ENCODE results near the gene METTL26. TPM values are rescaled to one million over a fixed set of nuclear protein-coding genes. Genes with fewer than 3 reads are reported as not detected.

METTL26 gene
- total and polyA plus RNA-seq, 9 of the 15 experiments (the other 6 are each of a cell fraction or from before 2014, with no cell fraction given) = 7.3 to 262 (median 80.9) TPM

DNA sequence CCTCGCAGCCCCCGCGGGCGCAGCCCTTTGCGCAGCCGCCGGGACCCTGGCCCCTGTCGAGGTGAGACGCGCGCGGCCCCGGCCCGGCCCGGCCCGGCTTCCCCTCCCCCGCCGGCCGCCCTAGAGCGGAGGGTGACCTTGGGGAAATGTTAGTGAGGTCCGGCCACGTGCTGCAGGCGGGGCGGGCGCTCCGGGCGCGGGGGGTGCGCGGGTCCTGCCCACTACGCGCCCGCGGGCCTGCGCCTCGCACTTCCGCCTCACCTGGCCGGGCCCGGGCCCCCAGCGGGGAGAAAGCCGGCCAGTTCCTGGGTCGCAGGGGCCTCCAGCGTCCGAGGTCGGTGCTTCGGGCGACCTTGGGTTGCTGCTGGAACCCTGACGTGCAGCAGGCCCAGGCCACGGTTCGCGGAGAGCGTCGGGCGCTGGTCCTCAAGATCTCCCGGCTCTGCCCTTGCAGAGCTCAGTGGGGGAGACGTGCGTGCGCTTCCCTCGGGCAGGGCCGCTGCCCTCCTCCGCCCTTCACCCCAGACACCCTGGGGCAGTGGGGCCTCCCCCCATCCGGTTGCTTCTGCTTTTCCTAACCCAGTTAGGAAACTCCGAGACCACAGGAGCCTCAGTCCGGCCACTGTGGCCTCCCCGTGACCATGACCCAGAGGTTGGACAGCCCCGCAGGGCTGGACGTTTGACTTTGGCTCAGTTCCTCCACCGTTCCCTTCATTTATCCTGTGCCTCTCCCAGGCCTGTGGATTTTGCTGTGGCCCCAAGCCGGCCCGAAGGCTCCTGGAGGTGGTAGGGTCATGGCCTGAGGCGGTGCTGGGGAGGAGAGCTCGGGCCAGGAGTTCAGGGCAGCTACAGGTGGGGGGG is 6.3 kb upstream of the METTL26 start (continued):
- peak; percentile 18; the same call in 1 of the 2 replicates for TF ChIP-seq ZC3H4 (CRISPR knock-in tag; IDR thresholded peaks at IDR 0.05; ENCODE audit: borderline replicate concordance)
- TF ChIP-seq HNRNPL (IDR thresholded peaks at IDR 0.05; ENCODE audit: low read depth, low read length) = peak; percentile 13; the same call in 1 of the 2 replicates
- no peak for TF ChIP-seq MCM7 (IDR thresholded peaks at IDR 0.05)
- 0 out of 4 replicates have a peak, but pooled peaks of 1 of the 2 experiments have one; percentile 22 for TF ChIP-seq HDAC1 (IDR thresholded peaks at IDR 0.05)
- TF ChIP-seq, protein P1, sequence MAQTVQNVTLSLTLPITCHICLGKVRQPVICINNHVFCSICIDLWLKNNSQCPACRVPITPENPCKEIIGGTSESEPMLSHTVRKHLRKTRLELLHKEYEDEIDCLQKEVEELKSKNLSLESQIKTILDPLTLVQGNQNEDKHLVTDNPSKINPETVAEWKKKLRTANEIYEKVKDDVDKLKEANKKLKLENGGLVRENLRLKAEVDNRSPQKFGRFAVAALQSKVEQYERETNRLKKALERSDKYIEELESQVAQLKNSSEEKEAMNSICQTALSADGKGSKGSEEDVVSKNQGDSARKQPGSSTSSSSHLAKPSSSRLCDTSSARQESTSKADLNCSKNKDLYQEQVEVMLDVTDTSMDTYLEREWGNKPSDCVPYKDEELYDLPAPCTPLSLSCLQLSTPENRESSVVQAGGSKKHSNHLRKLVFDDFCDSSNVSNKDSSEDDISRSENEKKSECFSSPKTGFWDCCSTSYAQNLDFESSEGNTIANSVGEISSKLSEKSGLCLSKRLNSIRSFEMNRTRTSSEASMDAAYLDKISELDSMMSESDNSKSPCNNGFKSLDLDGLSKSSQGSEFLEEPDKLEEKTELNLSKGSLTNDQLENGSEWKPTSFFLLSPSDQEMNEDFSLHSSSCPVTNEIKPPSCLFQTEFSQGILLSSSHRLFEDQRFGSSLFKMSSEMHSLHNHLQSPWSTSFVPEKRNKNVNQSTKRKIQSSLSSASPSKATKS (CRISPR knock-in tag; IDR thresholded peaks at IDR 0.05) = no peak
- 0 out of 2 replicates have a peak, but pooled peaks have one; percentile 36 for TF ChIP-seq SAFB (IDR thresholded peaks at IDR 0.05; ENCODE audit: borderline replicate concordance, low read depth, low read length)
- peak; percentile 70 for TF ChIP-seq GABPB1 (CRISPR knock-in tag; IDR thresholded peaks at IDR 0.05)
- peak; percentile 41; the same call in 1 of the 2 replicates for TF ChIP-seq EP400 (IDR thresholded peaks at IDR 0.05)
- TF ChIP-seq, protein P2, sequence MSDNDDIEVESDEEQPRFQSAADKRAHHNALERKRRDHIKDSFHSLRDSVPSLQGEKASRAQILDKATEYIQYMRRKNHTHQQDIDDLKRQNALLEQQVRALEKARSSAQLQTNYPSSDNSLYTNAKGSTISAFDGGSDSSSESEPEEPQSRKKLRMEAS (CRISPR knock-in tag; IDR thresholded peaks at IDR 0.05) = peak; percentile 33; the same call in 1 of the 2 replicates
- TF ChIP-seq PHB2 (IDR thresholded peaks at IDR 0.05; ENCODE audit: low read depth) = no peak
- TF ChIP-seq ZFX (CRISPR knock-in tag; IDR thresholded peaks at IDR 0.05) = peak; percentile 77
- no peak for TF ChIP-seq ATF1 (CRISPR knock-in tag; IDR thresholded peaks at IDR 0.05)
- TF ChIP-seq ATF1 (tag; IDR thresholded peaks at IDR 0.05) = 0 out of 2 replicates have a peak, but pooled peaks have one; percentile 40
- no peak for TF ChIP-seq JUND (IDR thresholded peaks at IDR 0.05; ENCODE audit: borderline replicate concordance, low read depth, low read length)
- TF ChIP-seq JUND (tag; IDR thresholded peaks at IDR 0.05; ENCODE audit: borderline replicate concordance, low read depth, low read length) = no peak
- TF ChIP-seq, protein P3, sequence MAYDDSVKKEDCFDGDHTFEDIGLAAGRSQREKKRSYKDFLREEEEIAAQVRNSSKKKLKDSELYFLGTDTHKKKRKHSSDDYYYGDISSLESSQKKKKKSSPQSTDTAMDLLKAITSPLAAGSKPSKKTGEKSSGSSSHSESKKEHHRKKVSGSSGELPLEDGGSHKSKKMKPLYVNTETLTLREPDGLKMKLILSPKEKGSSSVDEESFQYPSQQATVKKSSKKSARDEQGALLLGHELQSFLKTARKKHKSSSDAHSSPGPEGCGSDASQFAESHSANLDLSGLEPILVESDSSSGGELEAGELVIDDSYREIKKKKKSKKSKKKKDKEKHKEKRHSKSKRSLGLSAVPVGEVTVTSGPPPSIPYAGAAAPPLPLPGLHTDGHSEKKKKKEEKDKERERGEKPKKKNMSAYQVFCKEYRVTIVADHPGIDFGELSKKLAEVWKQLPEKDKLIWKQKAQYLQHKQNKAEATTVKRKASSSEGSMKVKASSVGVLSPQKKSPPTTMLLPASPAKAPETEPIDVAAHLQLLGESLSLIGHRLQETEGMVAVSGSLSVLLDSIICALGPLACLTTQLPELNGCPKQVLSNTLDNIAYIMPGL (CRISPR knock-in tag; IDR thresholded peaks at IDR 0.05) = peak; percentile 41; the same call in 1 of the 2 replicates
- no peak for TF ChIP-seq HDAC8 (tag; IDR thresholded peaks at IDR 0.05)
- peak; percentile 48; the same call in 1 of the 2 replicates for TF ChIP-seq ZBTB33 (CRISPR knock-in tag; IDR thresholded peaks at IDR 0.05)
- peak; percentile 44; the same call in 1 of the 2 replicates for TF ChIP-seq ETV1 (tag; conservative IDR thresholded peaks at IDR 0.05; ENCODE audit: low read depth)
- no peak for TF ChIP-seq POLR3A (IDR thresholded peaks at IDR 0.05; ENCODE audit: borderline replicate concordance, extremely low read depth, insufficient read depth, insufficient read length)
- TF ChIP-seq ZNF79 (CRISPR knock-in tag; IDR thresholded peaks at IDR 0.05; ENCODE audit: low read depth) = no peak
- no peak for TF ChIP-seq ARHGAP35 (IDR thresholded peaks at IDR 0.05; ENCODE audit: partially characterized antibody)
